ENCODE data around the gene CDYL2.
"Not testable (repeated sequence)": the region's sequence is repeated elsewhere in the genome, so short reads cannot be mapped to it uniquely, and the experiment has no call there.

Gene CDYL2, protein sequence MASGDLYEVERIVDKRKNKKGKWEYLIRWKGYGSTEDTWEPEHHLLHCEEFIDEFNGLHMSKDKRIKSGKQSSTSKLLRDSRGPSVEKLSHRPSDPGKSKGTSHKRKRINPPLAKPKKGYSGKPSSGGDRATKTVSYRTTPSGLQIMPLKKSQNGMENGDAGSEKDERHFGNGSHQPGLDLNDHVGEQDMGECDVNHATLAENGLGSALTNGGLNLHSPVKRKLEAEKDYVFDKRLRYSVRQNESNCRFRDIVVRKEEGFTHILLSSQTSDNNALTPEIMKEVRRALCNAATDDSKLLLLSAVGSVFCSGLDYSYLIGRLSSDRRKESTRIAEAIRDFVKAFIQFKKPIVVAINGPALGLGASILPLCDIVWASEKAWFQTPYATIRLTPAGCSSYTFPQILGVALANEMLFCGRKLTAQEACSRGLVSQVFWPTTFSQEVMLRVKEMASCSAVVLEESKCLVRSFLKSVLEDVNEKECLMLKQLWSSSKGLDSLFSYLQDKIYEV

DNA sequence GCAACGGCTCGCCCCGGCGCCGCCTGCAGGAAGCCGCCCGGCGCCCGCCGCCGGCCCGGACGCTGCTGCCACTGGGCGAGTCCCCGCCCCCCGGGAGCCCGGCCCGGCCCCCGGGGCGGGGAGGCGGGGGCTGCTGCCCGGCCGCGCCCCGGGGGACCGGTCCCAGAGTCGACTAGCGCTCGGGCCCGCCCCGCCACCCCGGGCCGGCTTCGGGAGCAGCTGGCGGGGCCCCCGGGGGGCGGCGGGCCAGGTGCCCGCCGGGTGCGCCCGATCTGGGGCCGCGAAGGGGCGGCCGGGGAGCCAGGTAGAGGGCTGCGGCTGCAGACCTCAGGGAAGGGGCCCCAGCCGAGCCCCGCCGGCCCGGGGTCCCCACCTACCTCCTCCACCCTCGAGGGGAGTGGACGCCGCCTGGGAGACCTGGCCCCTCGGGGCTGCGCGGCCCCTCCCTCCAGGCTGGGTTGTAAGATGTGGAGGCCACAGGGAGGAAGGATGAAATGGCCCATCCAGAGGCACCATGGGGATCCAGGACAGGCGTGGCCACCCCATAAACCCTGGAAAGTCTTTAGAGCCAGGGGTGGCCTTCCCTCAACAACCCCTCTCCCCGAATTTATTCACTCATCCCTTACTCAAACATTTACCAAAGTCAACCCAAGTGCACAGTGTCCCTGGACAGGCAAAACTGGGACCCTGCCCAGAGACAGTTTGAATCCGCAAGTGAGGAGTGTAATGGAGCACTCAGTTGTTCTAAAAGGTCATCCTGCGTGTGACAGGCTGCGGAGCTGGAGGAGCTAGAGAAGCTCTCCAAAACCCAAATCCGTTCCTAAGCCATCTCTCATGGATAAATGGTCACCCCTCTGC is at the start of gene CDYL2:
CDYL2 (minus strand) TSS at position 73 of the 858 bp plus-strand sequence. CDS start 425 bp downstream, outside the sequence.
- peak; percentile 49 to 58 for DNase-seq

DNA sequence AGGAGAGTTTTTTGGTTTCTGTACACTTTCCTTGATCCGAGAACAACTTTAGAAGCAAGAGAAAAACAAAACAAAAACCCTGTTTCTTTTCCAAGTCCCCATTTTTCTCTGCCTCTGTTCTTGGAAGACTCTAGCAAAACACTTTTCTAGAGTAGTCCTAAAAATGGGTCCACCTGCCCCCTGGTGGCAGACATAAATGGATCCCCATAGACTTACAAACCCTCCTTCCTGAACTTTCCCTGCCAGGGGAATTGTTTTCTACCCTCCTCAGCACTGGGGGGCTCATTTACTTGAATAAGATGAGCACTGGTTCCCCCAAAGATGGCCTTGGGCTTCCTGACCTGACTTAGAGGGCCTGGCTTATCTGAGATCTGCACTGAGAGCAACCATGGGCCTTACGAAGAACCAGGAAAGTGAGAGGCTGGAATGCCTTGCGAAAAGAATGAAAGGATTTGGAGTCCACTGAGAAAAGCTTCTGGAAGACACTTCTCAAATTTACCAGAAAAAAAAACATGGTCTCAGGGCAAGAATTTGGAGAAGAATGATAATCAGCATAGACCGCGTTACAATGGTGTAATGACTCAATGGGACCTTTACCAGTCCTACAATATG is 48.0 kb upstream of the CDYL2 start:
- no peak for DNase-seq

DNA sequence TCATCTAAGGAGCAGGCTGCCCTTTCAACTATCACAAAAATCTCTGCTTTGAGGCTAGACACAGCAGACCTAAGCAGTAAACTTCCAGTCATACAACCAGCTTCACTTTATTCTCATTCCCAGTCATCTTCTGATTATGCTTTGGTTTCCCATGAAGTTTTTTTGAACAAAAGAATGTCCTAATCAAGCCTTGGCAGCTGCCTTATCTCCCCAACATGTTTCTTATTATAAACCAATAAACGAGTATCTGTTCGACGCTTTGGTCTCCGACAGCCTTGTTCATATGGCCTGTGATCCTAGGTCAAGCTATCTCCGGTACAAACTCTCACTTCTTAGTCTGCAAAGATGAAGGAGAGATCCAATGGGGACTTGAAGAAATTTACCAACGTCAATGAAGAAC is 47.4 kb upstream of the CDYL2 start:
- no peak for DNase-seq

DNA sequence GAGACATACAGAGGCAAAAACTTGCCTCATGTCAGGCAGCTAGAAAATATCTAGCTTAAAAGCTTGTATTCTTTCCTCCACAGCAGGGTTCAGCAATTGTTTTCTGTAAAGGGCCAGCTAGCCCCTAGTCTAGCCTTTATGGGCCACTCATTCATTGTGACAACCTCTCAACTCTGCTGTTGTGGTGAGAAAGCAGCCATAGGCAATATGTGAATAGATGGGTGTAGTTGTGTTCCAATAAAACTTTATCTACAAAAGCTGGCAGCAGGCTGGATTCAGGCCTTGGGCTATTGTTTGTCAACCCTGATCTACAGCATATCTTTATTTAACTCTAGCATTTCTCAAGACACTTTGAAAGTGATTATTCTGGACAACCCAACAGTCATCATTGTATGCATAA is 46.4 kb upstream of the CDYL2 start:
- no peak for DNase-seq

DNA sequence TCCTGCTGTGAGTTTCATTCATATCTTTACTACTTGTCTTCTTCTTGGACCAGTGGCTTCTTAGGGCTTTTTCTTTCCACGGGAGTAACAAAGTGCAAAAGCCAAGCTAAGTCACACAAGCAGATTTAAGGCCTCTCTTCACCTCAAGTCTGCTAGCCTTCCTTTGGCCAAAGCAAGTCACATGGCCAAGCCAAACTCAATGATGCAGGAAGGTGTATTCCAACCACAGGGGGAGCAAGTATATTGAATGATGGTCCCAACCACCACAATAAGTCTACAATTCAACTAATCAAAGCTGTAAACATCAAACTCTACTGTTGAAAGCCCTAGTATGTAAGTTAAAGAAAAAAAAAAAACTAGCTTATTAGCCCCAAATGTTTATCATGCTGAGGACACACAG is 44.5 kb upstream of the CDYL2 start:
- no peak for DNase-seq

DNA sequence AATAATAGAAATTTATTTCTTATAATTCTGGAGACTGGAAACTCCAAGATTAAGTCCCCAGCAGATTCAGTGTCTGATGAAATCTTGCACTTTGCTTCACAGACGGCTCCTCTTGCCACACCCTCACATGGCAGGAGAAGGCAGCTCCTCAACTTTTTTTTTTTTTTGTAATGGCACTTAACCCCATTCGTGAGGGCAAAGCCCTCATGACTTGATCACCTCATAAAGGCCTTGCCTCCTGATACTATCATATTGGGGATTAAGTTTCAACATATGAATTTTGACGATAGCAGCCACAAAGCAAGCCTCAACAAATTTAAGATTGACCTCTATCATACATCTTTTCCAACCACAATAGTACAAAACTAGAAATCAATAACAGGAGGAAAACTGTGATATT is 42.3 kb upstream of the CDYL2 start:
- DNase-seq, result no peak

DNA sequence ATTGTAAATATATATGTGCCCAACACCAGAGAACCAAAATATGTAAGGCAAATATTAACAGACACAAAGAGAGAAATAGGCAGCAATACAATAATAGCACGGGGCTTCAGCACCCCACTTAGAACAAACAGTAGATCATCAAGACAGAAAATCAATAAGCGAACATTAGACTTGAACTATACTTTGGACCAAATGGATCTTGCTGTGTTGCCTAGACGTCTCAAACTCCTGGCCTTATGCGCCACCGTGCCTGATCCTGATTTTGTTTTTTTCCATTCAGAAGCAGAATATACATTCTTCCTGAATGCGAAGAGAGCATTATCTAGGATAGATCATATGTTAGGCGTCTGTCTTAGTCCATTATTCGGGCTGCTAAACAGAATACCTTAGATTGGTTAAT is 41.9 kb upstream of the CDYL2 start:
- no peak for DNase-seq

DNA sequence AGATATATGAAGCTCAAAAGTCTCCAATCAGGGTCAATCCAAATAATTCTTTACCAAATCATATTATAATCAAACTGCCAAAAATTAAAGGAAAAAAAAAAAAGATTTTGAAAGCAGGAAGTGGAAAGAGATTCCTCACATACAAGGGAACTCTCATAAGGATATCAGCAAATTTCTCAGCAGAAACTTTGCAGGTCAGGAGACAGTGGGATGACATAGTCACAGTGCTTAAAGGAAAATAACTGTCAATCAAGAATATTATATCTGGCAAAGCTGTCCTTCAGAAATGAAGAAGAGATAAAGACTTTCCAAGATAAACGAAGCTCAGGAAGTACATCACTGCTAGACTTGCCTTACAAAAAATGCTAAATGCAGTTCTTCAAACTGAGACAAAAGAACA is 40.0 kb upstream of the CDYL2 start:
- DNase-seq, result no peak

DNA sequence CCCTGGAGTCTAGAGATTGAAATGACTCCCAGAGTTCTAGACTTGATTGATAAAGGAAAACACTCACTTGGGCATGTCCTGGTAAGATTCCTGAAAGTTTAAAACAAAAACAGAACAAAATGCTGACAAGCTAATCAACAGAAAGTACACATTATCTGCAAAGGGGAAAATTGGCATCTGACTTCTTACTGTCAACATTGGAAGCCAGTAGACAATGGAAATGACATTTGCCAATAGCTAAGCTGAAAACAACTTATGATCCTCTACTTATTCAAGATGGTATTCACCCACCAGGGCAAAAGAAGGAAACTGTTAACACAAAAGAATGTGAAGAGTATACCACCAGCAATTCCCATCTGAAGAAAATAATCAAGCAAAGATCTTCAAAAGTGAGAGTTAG is 36.8 kb upstream of the CDYL2 start:
- no peak for DNase-seq

DNA sequence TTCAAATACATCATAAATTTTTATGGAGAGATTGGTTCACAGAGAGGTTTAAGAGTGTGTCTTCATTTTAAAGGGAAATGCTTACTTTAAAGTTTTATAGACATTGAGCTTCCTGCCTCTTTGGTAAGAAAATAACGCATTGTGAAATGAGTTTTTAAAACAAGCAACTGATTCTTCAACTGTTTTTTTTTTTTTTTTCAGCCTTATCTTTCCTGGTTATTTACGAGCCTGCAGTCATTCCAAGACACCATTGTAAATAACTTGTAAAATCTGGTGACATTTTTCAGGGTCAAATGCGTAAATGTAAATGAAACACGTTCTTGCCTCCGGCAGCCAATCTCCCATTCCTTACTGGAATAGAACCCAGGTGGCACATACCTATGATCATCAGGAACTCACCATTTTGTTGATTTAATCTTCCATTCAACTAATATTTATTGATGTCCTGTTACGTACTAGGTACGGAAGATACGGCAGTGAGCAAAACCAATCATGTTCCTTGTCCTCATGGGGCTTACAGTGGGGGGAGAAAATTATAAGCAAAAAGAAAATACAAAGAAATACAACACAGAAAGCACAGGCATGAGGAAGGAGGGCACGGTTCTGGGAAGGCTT is 33.2 kb upstream of the CDYL2 start:
- no peak for DNase-seq

DNA sequence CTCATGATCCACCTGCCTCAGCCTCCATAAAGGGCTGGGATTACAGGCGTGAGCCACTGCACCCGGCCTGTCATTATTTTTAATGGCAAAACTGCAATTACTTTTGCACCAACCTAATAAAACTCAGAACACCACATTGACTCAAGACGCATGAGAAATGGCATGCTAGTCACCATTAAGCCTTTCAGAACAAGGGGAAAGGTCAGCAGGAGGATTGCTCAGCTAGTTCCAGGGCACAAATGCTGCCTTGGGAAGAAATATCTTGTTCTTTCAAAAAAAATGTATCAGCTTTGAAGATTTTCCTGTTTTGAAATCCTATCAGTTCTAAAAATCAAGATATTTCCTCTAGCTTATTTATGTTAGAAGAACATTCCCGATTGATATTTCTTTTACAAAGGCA is 32.4 kb upstream of the CDYL2 start:
- no peak for DNase-seq

DNA sequence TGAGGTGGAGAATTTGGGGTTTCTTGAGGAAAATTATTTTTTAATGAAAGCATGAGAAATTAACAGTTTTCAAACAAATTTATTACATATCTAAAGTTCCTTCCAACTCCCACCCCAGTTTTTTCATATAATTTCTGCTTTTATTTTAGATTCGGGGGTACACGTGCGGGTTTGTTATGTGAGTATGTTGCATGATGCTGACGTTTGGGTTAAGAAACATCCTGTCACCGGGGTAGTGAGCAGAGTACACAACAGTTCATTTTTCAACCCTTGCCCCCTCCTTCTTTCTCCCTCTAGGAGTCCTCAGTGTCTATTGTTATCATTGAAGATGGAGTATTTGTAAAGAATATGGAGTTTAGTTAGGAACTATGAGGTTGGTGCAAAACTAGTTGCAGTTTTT is 31.8 kb upstream of the CDYL2 start:
- no peak for DNase-seq

DNA sequence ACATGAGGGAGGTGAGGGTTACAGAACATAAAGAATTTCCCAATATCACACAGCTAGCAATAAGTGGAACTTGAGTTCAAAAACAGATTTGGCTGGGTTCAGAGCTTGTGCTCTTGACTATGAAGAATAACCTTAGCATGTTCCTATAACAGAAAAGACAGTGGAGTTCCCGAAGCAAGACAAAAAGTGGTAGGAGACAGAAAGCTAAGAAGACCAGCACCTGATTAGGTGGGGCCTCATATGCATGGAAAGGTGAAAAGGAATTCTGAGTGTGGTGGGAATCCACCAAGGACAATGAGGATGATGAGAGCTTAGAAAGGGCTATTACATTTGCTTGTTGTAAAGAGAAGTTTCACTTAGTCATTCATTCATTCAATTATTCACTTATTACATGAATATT is 26.6 kb upstream of the CDYL2 start:
- DNase-seq, result no peak

DNA sequence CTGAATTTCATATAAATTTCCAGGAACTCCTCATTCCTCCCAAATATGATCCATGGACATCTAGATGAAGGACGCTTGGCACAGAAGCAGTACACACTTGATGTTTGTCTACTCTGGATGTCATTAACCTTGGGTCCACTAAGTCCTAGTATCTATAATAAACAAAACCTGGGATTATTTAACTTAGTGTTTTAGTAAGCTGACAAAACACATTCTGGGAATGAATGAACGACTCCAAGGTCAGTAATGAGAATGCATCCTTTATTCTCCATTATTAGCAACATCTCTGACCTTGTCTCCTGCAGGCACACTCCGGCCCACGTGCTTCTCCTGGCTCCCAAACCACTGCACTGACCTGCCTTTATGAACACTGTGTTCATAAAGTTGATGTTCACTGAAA is 24.1 kb upstream of the CDYL2 start:
- no peak for DNase-seq

DNA sequence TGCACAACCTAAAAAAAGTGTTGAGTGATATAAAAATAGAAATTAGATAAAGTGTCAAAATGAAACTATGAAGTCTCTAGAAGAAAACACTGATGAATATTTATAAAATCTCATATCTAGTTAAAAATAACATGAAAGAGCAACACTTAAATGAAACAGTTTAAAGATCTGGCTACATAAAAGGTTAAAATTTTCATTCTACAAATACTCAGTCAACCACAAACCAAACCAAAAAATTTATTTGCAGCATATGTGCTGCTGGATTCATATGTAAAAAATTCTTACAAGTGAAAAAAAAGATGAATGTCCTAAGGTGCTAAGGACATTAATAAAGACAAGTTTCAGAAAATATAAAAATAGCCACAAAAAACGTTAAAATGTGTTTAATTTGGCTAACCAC is 22.6 kb upstream of the CDYL2 start:
- DNase-seq, result no peak

DNA sequence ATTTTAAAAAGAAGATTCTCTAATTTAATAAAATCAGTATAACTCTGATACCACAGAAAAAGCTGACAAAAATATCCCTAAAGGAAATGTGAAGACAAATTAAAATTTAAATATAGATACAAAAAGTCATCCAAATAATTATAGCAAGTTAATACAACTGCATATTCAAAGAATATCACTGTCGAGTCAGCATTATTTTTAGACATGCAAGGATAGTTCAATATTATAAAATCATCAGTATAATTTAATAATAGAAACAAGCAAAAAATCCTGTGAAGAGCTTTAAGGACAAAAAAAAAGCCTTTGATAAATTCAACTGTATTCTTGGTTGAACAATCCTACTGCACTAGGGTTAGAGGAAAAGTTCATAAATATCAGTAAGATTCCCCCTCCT is 21.0 kb upstream of the CDYL2 start:
- DNase-seq, result no peak

DNA sequence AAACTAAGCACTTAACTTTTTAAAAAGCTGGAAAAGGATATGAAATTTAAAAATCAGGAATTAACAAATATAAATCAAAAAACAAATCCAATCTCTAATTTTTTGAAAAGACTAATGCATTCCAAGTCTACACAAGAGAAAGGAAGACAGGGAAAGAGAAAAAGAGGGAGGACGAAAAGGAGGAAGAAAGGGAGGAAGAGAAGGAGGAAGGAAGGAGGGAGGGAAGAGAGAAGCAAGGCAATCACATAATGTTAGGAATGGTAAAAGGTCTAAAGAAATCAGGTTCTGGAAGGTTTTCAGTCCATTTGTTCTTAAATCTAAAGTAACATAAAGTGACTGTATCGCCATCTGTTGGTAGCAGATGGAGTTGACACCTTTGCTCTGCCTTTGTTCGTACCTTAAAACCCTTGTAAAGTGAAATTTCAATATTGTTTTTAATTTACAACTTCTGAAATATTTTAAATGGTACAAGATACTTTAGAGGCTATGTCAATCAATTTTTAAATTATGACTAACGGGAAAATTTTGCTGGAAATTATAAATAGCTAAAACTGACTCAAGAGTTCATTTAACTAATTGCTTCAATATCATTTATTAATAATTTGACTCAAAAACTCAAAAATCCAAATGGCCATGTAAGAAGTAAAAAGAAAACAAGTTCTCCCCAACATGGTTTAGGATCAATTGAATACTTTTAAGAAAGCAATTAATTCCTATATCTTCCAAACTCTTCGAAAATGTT is 20.4 kb upstream of the CDYL2 start:
- DNase-seq, result peak; percentile 23 to 57

DNA sequence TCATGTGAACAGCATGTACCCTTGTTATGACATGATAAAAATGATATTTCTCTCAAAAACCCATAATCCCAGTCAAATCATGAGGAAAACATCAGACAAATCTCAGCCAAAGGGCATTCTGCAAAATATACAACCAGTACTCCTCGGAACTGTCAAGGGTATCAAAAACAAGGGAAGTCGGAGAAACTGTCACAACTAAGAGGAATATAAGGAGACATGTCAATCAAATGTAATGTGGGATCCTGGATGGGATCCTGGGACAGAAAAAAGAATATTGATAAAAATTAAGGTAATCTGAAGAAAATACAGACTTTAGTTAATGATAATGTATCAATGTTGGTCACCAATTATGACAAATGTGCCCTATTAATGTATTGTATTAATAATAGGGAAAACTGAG is 15.6 kb upstream of the CDYL2 start:
- no peak for DNase-seq

DNA sequence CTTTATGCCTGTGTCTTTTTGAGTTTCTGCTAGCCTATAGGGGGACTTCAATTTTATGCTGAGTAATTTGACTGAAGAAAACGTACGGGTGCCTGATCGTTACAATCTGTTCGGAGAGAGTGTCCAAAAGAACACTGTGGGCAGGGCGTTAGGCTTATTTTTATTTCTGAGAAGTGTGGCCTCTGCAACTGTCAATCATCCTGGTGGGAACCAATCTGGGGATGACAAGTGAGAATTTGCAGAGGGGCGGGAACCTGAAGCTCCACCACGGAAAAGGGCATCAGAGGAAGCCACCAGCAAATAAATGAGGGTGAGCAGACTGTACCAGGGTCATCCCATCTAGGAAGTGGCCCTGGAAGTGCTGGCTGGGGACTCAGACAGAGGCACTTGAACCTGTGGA is 12.0 kb upstream of the CDYL2 start:
- DNase-seq, result no peak

DNA sequence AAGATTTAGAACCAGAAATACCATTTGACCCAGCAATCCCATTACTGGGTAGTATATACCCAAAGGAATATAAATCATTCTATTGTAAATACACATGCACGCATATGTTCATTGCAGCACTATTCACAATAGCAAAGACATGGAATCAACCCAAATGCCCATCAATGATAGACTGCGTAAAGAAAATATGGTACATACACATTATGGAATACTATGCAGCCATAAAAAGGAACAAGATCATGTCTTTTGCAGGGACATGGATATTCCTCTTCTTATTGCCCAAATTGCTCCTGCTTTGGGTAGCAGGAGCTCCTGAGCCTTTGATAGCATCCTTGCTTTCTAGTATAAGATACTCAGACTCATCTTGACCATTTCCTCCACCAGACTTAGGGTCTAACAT is 10.9 kb upstream of the CDYL2 start:
- not testable (repeated sequence) for DNase-seq

DNA sequence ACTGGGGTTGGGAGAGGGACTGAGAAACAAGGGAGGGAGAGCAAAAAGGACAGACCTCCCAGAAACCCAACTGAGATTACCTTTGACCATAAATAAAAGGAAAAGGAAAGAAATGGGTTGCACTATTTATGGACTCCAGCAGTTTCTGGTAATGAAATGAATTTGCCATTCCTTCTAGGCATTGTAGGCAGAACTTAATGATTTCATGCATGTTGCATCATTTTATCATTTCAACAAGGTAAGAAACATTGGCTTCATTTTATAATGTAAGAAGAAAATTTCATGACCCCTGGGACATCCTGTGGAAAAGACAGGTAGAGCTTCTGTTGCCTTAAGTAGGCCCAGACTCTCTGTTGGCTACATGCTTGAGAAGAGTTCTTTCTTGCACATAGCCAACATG is 8.2 kb upstream of the CDYL2 start:
- no peak for DNase-seq

DNA sequence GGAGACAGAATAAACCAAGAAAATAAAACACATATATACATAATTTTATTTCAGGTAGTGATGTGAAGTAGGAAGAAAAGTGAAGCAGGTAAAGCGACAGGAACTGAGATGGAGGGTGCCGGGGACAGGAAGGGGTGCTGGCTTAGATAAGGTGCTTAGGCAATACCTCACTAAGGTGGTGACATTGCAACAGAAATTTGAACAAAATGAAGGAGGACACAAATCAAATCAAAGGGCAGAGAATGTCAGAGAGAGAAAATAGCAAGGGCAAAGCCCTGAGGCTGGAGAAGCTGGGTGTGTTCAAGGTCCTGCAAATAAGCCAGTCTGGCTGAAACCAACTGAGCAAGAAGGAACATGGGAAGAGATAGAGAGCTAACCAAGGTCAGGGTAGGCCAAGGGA is 5.0 kb upstream of the CDYL2 start:
- no peak for DNase-seq

Data from CD4-positive, alpha-beta T cell treated with Interleukin-1 beta for 1 hour (primary cell).